Activated CD4-positive, alpha-beta T cell treated with anti-CD3 and anti-CD28 coated beads for 48 hours (primary cell): ENCODE data around the gene CFAP43.
"Not testable (repeated sequence)": the region's sequence is repeated elsewhere in the genome, so short reads cannot be mapped to it uniquely, and the experiment has no call there.

Experiments
- DNase-seq: peaks from one replicate; pipeline ENCODE4 v3.0.0-alpha.2; 2020

The CFAP43 gene

GRCh38 chr10:104223304-104223703 is 8.9 kb downstream of the CFAP43 start:
- DNase-seq = no peak

- no peak for DNase-seq
Observed at GRCh38 chr10:104220522-104220921, 11.6 kb downstream of the CFAP43 start.

GRCh38 chr10:104218751-104219150 is 13.4 kb downstream of the CFAP43 start:
- DNase-seq = no peak

GRCh38 chr10:104216631-104217030 is 15.5 kb downstream of the CFAP43 start:
- no peak for DNase-seq

GRCh38 chr10:104209575-104210198 is 22.5 kb downstream of the CFAP43 start:
- DNase-seq = peak; percentile 37

- no peak for DNase-seq
Observed at GRCh38 chr10:104208730-104209129, 23.4 kb downstream of the CFAP43 start.

GRCh38 chr10:104202231-104202630 is 29.9 kb downstream of the CFAP43 start:
- no peak for DNase-seq

- no peak for DNase-seq
Observed at GRCh38 chr10:104201636-104202035, 30.5 kb downstream of the CFAP43 start.

- DNase-seq = no peak
Observed at GRCh38 chr10:104199567-104199966, 32.6 kb downstream of the CFAP43 start.

- DNase-seq = no peak
Observed at GRCh38 chr10:104197364-104197763, 34.8 kb downstream of the CFAP43 start.

- no peak for DNase-seq
Observed at GRCh38 chr10:104195706-104196105, 36.5 kb downstream of the CFAP43 start.

- no peak for DNase-seq
Observed at GRCh38 chr10:104193787-104194186, 38.4 kb downstream of the CFAP43 start.

GRCh38 chr10:104190695-104191094 is 41.5 kb downstream of the CFAP43 start:
- no peak for DNase-seq

- no peak for DNase-seq
Observed at GRCh38 chr10:104183682-104184081, 48.5 kb downstream of the CFAP43 start.

GRCh38 chr10:104174136-104174535 is 58.0 kb downstream of the CFAP43 start:
- not testable (repeated sequence) for DNase-seq

- no peak for DNase-seq
Observed at GRCh38 chr10:104170610-104171254, 61.4 kb downstream of the CFAP43 start.

- no peak for DNase-seq
Observed at GRCh38 chr10:104155591-104155990, 76.6 kb downstream of the CFAP43 start.

- no peak for DNase-seq
Observed at GRCh38 chr10:104151737-104152136, 80.4 kb downstream of the CFAP43 start.

- no peak for DNase-seq
Observed at GRCh38 chr10:104150139-104150538, 82.0 kb downstream of the CFAP43 start.

- no peak for DNase-seq
Observed at GRCh38 chr10:104146882-104147281, 85.3 kb downstream of the CFAP43 start.

GRCh38 chr10:104144931-104145330 is 87.2 kb downstream of the CFAP43 start:
- DNase-seq = no peak

GRCh38 chr10:104143829-104144228 is 88.3 kb downstream of the CFAP43 start:
- no peak for DNase-seq

GRCh38 chr10:104142081-104142480 is 90.1 kb downstream of the CFAP43 start:
- no peak for DNase-seq

GRCh38 chr10:104139221-104139620 is 92.9 kb downstream of the CFAP43 start:
- no peak for DNase-seq

- no peak for DNase-seq
Observed at GRCh38 chr10:104138131-104138530, 94.0 kb downstream of the CFAP43 start.
